ENCODE results near the gene NCBP2.

Gene NCBP2

DNA sequence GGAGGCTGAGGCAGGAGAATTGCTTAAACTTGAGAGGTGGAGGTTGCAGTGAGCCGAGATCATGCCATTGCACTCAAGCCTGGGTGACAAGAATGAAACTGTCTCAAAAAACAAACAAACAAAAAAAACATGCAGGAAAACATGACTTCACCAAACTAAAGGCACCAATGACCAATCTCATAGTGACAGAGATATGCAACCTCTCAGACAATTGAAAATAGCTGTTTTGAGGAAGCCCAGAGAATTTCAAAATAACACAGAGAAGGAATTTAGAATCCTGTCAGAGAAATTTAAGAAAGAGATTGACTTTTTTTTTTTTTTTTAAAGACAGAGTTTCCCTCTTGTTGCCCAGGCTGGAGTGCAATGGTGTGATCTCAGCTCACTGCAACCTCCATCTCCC is 26.1 kb downstream of the NCBP2 start:
- in situ Hi-C loops (cut with MboI; ENCODE audit: low sequenced_read_pairs, unreplicated experiment), result no loop called here
- no peak for DNase-seq (ENCODE audit: low spot score)
- TF ChIP-seq, protein P1, sequence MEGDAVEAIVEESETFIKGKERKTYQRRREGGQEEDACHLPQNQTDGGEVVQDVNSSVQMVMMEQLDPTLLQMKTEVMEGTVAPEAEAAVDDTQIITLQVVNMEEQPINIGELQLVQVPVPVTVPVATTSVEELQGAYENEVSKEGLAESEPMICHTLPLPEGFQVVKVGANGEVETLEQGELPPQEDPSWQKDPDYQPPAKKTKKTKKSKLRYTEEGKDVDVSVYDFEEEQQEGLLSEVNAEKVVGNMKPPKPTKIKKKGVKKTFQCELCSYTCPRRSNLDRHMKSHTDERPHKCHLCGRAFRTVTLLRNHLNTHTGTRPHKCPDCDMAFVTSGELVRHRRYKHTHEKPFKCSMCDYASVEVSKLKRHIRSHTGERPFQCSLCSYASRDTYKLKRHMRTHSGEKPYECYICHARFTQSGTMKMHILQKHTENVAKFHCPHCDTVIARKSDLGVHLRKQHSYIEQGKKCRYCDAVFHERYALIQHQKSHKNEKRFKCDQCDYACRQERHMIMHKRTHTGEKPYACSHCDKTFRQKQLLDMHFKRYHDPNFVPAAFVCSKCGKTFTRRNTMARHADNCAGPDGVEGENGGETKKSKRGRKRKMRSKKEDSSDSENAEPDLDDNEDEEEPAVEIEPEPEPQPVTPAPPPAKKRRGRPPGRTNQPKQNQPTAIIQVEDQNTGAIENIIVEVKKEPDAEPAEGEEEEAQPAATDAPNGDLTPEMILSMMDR (IDR thresholded peaks at IDR 0.05; ENCODE audit: borderline replicate concordance, control extremely low read depth, extremely low read depth, insufficient read depth, missing control alignments), result no peak

DNA sequence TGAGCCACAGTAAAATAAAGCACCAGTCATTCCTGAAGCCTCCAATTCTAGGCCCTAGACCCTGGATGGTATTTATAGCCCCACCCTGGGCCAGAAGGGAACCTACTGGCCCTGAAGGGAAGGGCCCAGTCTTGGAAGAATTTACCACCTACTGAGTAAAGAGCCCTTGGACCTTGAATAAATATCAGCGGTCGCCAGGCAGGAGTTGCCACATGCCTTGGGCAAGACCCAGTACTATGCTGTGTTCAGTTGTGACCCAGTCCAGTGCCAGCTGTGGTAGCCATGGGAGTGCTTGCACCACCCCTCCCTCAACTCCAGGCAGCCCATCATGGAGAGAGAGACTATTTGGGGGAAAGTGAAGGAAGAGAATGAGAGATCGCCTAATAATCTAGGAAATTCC is 27.0 kb downstream of the NCBP2 start:
- TF ChIP-seq, protein P1 (IDR thresholded peaks at IDR 0.05; ENCODE audit: borderline replicate concordance, control extremely low read depth, extremely low read depth, insufficient read depth, missing control alignments), result no peak
- in situ Hi-C loops (cut with MboI; ENCODE audit: low sequenced_read_pairs, unreplicated experiment), result no loop called here
- DNase-seq (ENCODE audit: low spot score), result no peak

DNA sequence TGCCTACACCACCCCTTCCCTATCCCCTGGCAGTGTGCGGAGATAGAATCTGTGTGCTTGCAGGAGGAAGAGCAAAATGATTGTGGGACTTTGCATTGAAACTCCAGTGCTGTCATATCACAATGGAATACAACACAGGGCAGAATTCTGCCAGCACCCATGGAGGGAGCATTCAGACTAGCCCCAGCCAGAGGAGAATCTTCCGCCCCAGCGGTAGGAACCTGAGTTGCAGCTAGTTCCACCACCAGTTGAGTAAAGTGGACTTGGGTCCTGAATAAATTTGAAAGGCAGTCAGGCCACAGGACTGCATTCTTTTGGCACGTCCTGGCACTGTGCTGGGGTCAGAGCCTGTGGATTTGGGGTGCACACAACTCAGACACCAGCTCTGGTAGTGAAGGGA is 27.5 kb downstream of the NCBP2 start:
- TF ChIP-seq, protein P1 (IDR thresholded peaks at IDR 0.05; ENCODE audit: borderline replicate concordance, control extremely low read depth, extremely low read depth, insufficient read depth, missing control alignments), result no peak
- no peak for DNase-seq (ENCODE audit: low spot score)
- in situ Hi-C loops (cut with MboI; ENCODE audit: low sequenced_read_pairs, unreplicated experiment), result no loop called here

DNA sequence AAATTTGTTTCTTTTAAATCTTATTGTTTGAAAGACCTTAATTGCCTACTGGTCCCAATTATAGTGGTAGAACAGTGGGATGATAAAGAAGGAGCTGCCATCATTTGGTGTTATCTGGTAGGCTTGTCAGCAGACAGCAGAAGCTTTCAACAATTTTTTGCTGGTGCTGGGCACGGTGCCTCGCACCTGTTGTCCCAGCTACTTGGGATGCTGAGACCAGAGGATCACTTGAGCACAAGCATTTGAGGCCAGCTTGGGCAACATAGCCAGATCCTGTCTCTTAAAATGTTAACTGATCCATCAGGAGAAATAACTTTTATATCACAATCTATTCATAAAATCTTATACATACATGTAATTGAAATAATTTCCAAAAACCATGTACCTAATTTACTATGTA is 38.6 kb downstream of the NCBP2 start:
- TF ChIP-seq, protein P1 (IDR thresholded peaks at IDR 0.05; ENCODE audit: borderline replicate concordance, control extremely low read depth, extremely low read depth, insufficient read depth, missing control alignments), result no peak
- in situ Hi-C loops (cut with MboI; ENCODE audit: low sequenced_read_pairs, unreplicated experiment), result no loop called here

DNA sequence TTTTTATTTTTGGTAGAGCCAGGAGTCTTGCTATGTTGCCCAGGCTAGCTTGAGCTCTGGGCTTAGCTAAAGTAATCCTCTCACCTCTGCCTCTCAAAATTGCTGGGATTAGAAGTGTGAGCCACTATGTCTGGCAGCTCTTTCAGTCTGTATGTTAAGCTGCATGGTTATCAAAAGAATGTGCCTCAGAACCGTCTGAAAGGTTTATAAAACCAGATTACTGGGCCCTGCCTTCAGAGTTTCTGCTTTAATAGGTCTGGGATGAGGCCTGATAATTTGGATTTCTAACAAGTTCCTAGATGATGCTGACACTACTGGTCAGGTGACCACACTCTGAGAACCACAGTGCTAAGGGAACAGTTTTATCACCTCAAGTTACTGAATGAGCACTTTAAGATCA is 40.0 kb downstream of the NCBP2 start:
- TF ChIP-seq, protein P1 (IDR thresholded peaks at IDR 0.05; ENCODE audit: borderline replicate concordance, control extremely low read depth, extremely low read depth, insufficient read depth, missing control alignments), result no peak
- no peak for DNase-seq (ENCODE audit: low spot score)
- in situ Hi-C loops (cut with MboI; ENCODE audit: low sequenced_read_pairs, unreplicated experiment), result no loop called here

More for the DNA sequence above, 38.6 kb downstream of the NCBP2 start:
- no peak for DNase-seq (ENCODE audit: low spot score)

DNA sequence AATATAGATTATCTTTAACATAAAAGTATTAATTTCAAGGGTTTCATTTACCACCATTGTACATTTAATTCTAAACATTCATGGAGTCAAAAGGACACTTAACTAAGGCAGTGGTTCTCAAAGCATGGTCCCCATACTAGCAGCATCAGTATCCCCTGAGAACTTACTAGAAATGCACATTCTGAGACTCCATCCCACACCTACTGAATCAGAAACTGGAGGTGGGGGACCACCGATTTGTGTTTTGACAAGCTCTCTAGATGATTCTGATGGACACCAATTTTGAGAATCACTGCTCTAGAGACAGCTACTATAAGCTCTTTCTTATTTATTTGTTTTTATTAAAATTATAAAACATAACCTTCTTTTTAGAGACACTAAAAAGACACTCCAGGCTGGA is 40.6 kb downstream of the NCBP2 start:
- in situ Hi-C loops (cut with MboI; ENCODE audit: low sequenced_read_pairs, unreplicated experiment), result no loop called here
- TF ChIP-seq, protein P1 (IDR thresholded peaks at IDR 0.05; ENCODE audit: borderline replicate concordance, control extremely low read depth, extremely low read depth, insufficient read depth, missing control alignments), result no peak
- no peak for DNase-seq (ENCODE audit: low spot score)

DNA sequence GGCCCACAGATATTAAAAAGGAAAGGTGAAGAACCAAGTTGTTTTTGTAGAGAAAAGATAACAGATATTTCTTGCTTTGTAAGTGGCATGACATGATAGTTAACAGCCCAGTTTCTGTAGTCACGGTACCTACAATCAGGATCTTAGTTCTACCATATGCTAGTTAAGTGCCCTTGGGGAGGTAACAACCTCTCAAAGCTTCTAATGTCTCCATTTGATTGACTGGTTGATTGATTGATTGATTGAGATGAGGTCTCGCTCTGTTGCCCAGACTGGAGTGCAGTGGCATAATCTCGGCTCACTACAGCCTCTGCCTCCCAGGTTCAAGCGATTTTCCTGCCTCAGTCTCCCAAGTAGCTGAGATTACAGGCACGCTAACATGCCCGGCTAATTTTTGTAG is 46.1 kb downstream of the NCBP2 start:
- TF ChIP-seq, protein P1 (IDR thresholded peaks at IDR 0.05; ENCODE audit: borderline replicate concordance, control extremely low read depth, extremely low read depth, insufficient read depth, missing control alignments), result no peak
- no peak for DNase-seq (ENCODE audit: low spot score)
- in situ Hi-C loops (cut with MboI; ENCODE audit: low sequenced_read_pairs, unreplicated experiment), result no loop called here
